GM12891 (cell line): ENCODE results near the gene GPATCH2.

ENCODE experiments used
- DNase-seq: peaks from one replicate; pipeline ENCODE4 v3.0.0; 2011; ENCODE audit warnings: low spot score; ENCODE audit not compliant: insufficient read length
- FAIRE-seq: peaks from 2 replicates; lab custom pipeline; 2011; peaks lifted over from hg19 to GRCh38; lab: Jason Lieb, UNC
- PAX5 ChIP-seq: IDR thresholded peaks from 2 replicates; pipeline ENCODE4 v1.6.1; 2011; ENCODE audit warnings: low read length, moderate library complexity, mild to moderate bottlenecking; ENCODE audit not compliant: insufficient read depth, severe bottlenecking
- POLR2A ChIP-seq: IDR thresholded peaks from 2 replicates; pipeline ENCODE4 v1.6.1; 2011; ENCODE audit warnings: low read depth, low read length, control low read depth
- POLR2AphosphoS5 ChIP-seq: IDR thresholded peaks from 2 replicates; pipeline ENCODE4 v1.6.1; 2011; ENCODE audit warnings: low read depth, low read length, control low read depth
- POU2F2 ChIP-seq: IDR thresholded peaks from 2 replicates; pipeline ENCODE4 v1.6.1; 2011; ENCODE audit warnings: low read depth, mild to moderate bottlenecking, control low read depth, low read length, moderate library complexity
- SPI1 ChIP-seq: IDR thresholded peaks from 2 replicates; pipeline ENCODE4 v1.6.1; 2011; ENCODE audit warnings: low read depth, low read length, control low read depth
- TAF1 ChIP-seq: IDR thresholded peaks from 2 replicates; pipeline ENCODE4 v1.6.1; 2011; ENCODE audit warnings: low read depth, low read length, control low read depth

The GPATCH2 gene

DNA sequence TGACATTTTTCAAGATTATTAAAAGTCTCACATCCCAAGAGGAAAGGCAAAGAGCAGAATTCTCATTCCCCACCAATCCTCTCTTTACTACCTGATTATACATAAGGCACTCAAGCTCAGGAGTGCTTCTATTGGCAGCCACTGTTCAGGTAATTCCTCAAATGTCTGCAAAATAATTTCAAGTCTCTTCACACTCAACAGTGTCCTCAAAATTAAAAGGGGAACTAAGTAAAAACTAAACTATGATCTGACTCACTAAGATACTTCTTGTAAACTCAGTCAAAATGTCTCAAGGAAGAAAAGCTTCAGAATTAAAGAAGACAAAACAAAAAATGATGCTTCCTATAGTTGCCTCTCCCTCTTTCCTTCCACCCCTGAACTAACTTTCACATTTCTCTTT is 135.6 kb downstream of the GPATCH2 start:
- TF ChIP-seq SPI1 (0 out of 2 replicates have a peak, but pooled peaks have one; percentile 10), PAX5 (peak; percentile 45), POU2F2 (no peak), POLR2A (no peak)
- FAIRE-seq (no peak), DNase-seq (peak; percentile 1)

- FAIRE-seq = no peak
- DNase-seq = no peak
- TF ChIP-seq PAX5 = no peak
- TF ChIP-seq SPI1 = no peak
Measured at GRCh38 chr1:217494767-217495166, 136.1 kb downstream of the GPATCH2 start.

- FAIRE-seq (peak; percentile 31), DNase-seq (no peak)
- no peak for TF ChIP-seq POU2F2
- TF ChIP-seq PAX5 = no peak
- TF ChIP-seq SPI1 = peak; percentile 23; the same call in 1 of the 2 replicates
- TF ChIP-seq POLR2AphosphoS5 = no peak
- no peak for TF ChIP-seq TAF1
- TF ChIP-seq POLR2A = no peak
Measured at GRCh38 chr1:217493290-217493689, 137.6 kb downstream of the GPATCH2 start.

DNA sequence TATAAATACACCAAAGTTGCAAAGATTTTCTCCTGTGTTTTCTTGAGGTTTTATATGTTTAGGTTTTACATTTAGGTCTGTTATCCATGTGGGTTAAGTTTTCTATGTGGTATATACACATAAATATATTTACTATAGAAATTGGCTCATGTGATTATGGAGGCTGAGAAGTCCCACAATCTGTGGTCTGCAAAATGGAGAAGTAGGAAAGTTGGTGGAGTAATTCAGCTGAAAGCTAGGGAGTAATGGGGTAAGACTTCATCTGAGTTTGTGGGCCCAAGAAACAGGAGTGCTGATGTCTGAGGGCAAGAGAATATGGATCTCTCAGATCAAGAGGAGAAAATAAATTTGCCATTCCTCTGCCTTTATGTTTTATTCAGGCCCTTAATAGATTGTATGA is 146.0 kb downstream of the GPATCH2 start:
- TF ChIP-seq POU2F2 (no peak), POLR2A (no peak), TAF1 (no peak), POLR2AphosphoS5 (no peak)
- FAIRE-seq (no peak), DNase-seq (no peak)

DNA sequence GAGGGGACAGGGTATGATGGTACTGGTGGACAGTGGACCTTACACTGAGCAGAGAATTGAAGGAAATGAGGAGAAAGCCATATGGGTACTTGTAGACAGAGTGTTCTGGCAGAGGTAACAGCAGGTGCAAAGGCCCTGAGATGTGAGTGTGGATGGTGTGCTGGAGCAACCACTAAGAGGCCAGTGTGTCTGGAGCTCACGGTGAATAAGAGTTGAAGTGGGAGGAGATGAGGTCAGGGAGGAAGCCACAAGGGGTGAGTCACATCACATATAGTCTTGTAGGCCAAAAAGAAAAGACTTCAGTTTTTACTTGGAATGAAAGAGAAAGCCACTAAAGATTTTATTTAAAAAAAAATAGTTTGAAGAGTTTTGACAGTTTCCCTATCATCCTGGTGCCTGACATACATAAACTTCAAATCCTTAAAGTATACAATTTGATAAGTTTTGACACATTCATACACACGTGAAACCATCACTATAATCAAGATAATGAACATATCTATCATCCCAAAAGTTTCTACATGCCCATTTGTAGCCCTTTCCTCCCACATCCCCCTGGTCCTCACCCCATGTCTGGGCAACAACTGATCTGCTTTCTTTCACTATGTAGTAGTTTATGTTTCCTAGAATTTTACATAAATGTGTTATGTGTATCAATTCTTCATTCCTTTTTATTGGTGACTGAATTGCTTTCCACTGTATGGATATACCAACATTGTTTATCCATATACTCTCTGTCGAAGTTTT is 148.4 kb downstream of the GPATCH2 start:
- no peak for TF ChIP-seq POLR2A
- no peak for TF ChIP-seq TAF1
- TF ChIP-seq PAX5 = no peak
- peak; percentile 44; the same call in 1 of the 2 replicates for TF ChIP-seq SPI1
- no peak for TF ChIP-seq POLR2AphosphoS5
- peak; percentile 56; the same call in 1 of the 2 replicates for TF ChIP-seq POU2F2
- FAIRE-seq (peak; percentile 85), DNase-seq (peak; percentile 5)

- DNase-seq (no peak), FAIRE-seq (no peak)
- TF ChIP-seq POLR2A = no peak
Measured at GRCh38 chr1:217478450-217478849, 152.4 kb downstream of the GPATCH2 start.

- no peak for FAIRE-seq
- TF ChIP-seq POU2F2 = no peak
- no peak for TF ChIP-seq POLR2AphosphoS5
- no peak for TF ChIP-seq PAX5
- no peak for TF ChIP-seq POLR2A
- no peak for TF ChIP-seq SPI1
- TF ChIP-seq TAF1 = no peak
- no peak for DNase-seq
Measured at GRCh38 chr1:217472915-217473314, 158.0 kb downstream of the GPATCH2 start.

GRCh38 chr1:217471403-217471802 is 159.5 kb downstream of the GPATCH2 start:
- TF ChIP-seq TAF1 = no peak
- no peak for TF ChIP-seq POU2F2
- no peak for TF ChIP-seq SPI1
- no peak for TF ChIP-seq POLR2AphosphoS5
- TF ChIP-seq PAX5 = no peak
- no peak for TF ChIP-seq POLR2A
- FAIRE-seq (no peak), DNase-seq (no peak)

DNA sequence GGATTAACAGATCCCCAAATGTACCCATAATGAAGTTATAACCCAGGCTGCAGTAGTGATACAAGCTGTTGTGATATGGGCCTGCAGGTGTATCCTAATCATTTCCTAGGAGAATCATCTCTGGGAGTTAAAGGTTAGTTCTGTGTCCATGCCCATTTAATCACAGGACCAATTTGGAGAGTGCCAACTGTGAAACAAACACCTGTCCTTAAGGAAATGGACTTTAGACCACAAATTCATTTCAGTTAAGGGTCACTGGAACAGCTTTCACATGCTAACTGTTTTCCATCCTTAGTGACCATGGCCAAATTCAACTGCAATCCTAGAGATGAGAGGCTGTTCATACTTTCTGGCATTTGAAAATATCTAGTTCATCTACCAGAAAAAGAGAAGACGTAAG is 160.9 kb downstream of the GPATCH2 start:
- TF ChIP-seq POLR2AphosphoS5 = no peak
- TF ChIP-seq PAX5 = no peak
- no peak for TF ChIP-seq POU2F2
- TF ChIP-seq TAF1 = no peak
- TF ChIP-seq POLR2A = no peak
- TF ChIP-seq SPI1 = no peak
- FAIRE-seq = no peak

GRCh38 chr1:217465102-217465501 is 165.8 kb downstream of the GPATCH2 start:
- DNase-seq = no peak
- FAIRE-seq = no peak
- TF ChIP-seq TAF1 (no peak), SPI1 (no peak), POLR2A (no peak), POU2F2 (no peak), PAX5 (no peak), POLR2AphosphoS5 (no peak)

More for the DNA sequence above, 160.9 kb downstream of the GPATCH2 start:
- DNase-seq = no peak
